Lower leg skin (tissue), 3 donors: ENCODE results near the gene APBA2.

Experiments
- POLR2A ChIP-seq, 2 donors: fragments of 450-650 bp; IDR thresholded peaks; one replicate each; pipeline ENCODE4 v1.6.1; 2016 to 2017; ENCODE audit warnings: antibody characterized with exemption in 2 of 2, mild to moderate bottlenecking in 1 of 2, moderate library complexity in 1 of 2
- TF ChIP-seq, protein P1 (sequence below), 3 donors: fragments of 450-650 bp; IDR thresholded peaks; one replicate each; pipeline ENCODE4 v1.5.1; 2016; ENCODE audit warnings: antibody characterized with exemption in 3 of 3, mild to moderate bottlenecking in 3 of 3, moderate library complexity in 2 of 3

DNA sequence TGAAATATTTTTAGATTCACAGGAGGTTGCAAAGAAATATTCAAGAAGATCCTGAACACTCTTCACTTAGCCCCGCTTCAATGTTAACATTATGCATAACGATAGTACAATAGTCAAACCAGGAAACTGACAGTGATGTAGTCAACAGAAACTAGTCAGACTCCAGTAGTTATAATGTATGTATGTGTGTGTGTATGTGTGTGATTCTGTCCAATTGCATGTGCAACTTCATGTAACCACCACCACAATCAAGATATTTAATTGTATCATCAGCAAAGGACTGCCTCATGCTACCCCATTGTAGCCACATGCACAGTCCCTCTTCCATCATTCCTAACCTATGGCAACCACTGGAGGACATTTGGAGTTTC lies 77.9 kb downstream of the APBA2 start:
- TF ChIP-seq, protein P1, sequence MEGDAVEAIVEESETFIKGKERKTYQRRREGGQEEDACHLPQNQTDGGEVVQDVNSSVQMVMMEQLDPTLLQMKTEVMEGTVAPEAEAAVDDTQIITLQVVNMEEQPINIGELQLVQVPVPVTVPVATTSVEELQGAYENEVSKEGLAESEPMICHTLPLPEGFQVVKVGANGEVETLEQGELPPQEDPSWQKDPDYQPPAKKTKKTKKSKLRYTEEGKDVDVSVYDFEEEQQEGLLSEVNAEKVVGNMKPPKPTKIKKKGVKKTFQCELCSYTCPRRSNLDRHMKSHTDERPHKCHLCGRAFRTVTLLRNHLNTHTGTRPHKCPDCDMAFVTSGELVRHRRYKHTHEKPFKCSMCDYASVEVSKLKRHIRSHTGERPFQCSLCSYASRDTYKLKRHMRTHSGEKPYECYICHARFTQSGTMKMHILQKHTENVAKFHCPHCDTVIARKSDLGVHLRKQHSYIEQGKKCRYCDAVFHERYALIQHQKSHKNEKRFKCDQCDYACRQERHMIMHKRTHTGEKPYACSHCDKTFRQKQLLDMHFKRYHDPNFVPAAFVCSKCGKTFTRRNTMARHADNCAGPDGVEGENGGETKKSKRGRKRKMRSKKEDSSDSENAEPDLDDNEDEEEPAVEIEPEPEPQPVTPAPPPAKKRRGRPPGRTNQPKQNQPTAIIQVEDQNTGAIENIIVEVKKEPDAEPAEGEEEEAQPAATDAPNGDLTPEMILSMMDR (IDR thresholded peaks at IDR 0.05) = no peak
- TF ChIP-seq POLR2A (IDR thresholded peaks at IDR 0.05) = no peak
